Kidney tubule cell (primary cell): ENCODE data around the gene ANAPC2.

Experiments used
- DNase-seq: peaks from one replicate; pipeline ENCODE4 v3.0.0-alpha.2; 2018; ENCODE audit warnings: low spot score

Gene ANAPC2

DNA sequence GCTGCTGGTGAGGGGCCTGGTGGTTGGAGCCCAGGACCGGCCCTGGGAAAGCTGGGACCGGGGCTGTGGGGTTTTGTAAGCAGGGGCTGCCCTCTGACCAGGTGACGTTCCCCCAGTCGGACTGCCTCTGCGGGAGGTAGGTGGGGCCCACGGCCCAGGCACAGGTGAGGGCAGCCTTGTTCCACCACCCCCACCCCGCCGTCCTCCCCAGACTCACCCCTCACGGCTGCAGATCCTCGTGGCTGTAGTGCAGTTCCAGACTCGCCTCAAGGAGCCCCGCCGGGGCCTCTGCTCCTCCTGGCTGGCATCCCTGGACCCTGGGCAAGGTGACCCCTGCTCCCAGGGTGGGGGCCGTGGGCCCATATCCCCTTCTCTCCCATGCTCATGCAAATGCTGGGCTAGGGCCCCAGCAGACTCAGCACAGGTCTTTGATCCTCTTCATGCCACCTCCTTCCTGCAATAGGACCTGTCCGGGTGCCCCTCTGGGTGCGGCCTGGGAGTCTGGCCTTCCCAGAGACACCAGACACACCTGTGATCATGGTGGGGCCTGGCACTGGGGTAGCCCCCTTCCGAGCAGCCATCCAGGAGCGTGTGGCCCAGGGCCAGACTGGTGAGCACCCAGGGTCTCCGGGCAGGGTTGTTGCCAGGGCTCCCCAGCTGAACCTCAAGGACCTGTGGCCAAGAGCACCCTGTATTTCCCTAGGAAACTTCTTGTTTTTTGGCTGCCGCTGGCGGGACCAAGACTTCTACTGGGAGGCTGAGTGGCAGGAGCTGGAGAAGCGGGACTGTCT, 27.0 kb upstream of the ANAPC2 start:
- DNase-seq, result no peak

- DNase-seq, result no peak
These were observed 26.3 kb upstream of the ANAPC2 start for GRCh38 chr9:137214620-137215019.

- DNase-seq, result no peak
These were observed 25.1 kb upstream of the ANAPC2 start for GRCh38 chr9:137213160-137214060.

GRCh38 chr9:137212520-137212919, 24.2 kb upstream of the ANAPC2 start:
- DNase-seq, result no peak

DNA sequence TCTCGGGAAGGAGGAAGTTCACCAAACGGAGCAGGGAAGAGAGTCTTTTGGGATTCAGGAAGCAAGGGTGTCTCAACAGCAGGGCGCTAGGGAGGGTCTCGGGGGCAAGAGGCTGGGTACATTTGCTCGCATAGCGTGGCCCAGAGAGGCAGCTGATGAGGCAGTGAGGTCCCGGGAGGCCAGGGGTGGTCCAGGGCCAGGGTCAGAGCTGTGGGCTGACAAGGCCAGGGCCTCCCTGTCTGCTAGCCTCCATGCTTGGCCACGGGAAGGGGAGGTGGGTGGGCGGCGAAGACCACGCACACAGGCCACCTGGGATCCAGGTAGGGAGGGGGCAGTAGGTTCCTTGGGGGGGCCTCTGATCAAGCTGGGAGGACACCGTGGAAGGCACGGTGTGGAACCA, 23.2 kb upstream of the ANAPC2 start:
- no peak for DNase-seq

DNA sequence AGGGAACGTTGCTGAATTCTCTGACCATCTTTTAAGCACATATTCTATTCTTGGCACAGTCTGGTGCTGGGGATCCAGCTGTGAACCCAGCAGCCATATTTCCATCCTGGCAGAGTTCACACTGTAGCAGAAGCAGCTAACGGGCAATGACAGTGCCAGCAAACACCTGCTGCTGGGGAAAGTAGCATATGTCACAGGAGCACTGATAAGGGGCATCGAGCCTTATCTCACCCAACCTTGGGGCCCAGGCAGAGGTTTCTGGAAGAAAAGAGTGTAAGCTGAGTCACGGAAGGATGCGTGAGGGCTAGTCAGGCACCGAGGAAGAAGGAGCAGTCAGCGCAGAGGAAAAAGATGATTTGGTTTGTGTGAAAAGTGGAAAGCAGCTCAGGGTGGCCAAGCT, 18.2 kb upstream of the ANAPC2 start:
- DNase-seq, result no peak

GRCh38 chr9:137205126-137206069, 17.0 kb upstream of the ANAPC2 start, which contains the start of the genes NDOR1 and TMEM203:
Gene NDOR1 (plus strand): TSS chr9:137205700. CDS start chr9:137205778, 78 bp downstream.
Gene TMEM203 (minus strand): TSS chr9:137205648. CDS start chr9:137205414, 234 bp downstream.
- peak; percentile 82 for DNase-seq

DNA sequence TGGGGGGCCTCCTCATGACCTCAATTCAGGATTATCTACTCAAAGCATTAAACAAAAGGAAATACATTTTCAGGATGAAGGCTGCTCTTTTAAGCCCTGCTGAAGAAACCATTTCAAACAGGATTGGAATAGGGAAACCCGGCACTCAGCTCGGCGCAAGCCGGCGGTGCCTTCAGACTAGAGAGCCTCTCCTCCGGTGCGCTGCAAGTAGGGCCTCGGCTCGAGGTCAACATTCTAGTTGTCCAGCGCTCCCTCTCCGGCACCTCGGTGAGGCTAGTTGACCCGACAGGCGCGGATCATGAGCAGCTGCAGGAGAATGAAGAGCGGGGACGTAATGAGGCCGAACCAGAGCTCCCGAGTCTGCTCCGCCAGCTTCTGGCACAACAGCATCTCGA, 16.4 kb upstream of the ANAPC2 start:
- DNase-seq, result no peak

DNA sequence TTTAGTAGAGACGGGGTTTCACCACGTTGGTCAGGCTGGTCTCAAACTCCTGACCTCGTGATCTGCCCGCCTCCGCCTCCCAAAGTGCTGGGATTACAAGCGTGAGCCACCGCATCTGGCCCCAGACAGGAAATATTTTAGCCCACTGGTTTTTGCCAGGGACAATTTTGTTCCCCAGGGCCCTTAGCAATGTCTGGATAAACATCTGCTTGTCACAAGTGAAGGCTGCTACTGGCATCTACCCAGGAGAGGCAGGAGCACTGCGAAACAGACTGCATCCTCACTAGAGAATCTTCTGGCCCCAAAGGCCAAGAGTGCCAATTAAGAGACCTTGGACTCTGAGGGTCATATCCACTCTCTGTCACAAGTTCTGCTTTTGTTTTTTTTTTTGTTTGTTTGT, 14.6 kb upstream of the ANAPC2 start:
- DNase-seq, result no peak

- DNase-seq, result no peak
These were observed 13.0 kb upstream of the ANAPC2 start for GRCh38 chr9:137201205-137201868.

DNA sequence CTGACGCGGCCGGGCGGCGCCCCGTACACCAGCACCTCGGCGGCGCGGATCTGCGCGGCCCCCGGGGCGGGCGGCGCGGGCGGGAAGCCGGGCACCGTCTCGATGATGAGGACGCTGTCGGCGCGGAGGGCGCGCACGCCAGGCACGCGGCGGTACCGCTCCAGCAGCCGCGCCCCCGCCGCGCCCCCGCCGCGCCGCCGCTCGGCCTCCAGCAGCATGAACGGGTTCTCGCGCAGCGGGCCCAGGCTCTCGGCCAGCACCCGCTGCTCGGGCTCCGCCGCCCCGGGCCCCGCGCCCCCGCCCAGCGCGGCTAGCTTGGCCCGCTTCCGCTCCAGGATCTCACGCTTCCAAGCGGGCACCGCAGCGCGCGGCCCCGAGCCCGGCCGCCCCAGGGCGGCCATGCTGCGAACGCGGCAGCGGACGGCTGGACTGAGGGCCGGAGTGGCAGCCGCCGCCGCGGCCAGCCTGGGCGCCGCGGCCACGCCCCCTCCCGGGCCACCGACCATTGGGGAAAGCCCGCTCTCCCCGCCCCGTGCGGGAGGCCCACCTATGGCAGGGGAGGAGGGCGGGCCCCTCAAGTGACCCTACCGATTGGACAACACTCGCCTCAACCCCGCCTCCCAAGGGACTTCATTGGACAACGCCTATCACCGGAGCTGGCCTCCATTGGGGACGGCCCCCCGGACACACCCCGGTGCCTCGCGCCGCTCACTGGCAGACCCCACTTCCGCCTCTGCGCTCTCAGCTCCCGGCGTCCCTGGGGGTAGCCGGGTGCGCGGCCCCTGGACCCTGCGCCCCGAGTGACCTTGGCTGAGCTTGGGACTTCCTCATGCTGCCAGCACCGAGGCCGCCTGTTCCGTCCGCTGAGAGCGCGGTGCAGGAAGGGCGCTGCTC, 12.2 kb upstream of the ANAPC2 start, which contains the start of gene TPRN:
TSS of gene TPRN (minus strand) at position 431 of the 894 bp plus-strand sequence. CDS start at position 401, 30 bp downstream.
- DNase-seq, result peak; percentile 99

DNA sequence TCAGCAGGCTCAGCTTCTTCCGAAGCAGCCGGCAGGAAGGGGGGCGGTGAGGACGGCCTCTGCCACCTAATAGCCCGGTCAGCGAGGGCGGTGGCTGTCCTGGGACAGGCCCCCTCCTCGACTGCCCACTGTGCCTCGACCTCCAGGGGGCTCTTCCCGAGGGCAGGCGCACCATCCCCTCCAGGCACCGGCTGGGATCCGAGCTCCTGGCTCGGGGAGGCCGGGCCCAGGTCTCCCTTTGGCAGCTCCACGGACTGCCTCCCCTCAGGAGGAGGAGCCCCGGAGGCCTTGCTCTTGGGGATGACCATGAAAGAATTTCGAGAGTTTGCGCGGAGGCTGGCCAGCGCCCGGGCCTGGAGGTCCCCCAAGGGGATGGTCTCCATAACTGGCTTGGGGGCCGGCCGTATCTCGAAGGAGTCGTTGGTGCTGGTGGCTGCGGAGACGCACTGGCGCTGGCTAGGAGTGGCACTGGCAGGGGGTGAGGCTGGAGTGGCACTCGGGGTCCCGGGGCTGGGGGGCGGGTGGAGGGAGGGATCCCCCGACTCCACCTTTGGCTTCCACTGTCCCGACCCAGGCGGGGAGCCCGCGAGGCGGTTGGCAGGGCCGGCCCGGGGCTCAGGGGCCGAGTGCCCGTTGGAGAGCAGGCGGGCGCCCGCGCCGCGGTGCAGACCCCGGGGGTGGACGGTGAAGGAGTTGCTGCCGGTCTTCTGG, 11.2 kb upstream of the ANAPC2 start:
- no peak for DNase-seq

DNA sequence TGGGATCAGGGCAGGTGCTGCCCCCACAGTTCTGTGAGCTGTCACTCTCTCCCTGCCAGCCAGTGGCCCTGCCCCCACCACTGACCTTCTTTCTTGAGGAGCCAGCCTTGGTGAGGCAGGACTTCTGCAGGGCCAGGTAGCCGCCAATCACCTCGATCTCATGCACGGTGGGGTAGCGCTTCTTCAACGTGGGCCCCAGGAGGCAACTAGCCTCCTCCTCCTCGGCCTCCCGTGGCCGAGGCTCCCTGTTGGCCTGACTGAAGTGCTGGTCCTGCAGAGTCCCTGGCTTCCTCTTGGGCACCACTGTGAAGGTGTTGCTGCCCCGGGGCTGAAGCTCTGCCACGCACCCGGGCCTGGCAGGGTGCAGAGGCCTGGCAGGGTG, 10.5 kb upstream of the ANAPC2 start:
- DNase-seq, result no peak

GRCh38 chr9:137198051-137198901, 9.9 kb upstream of the ANAPC2 start:
- peak; percentile 81 for DNase-seq

DNA sequence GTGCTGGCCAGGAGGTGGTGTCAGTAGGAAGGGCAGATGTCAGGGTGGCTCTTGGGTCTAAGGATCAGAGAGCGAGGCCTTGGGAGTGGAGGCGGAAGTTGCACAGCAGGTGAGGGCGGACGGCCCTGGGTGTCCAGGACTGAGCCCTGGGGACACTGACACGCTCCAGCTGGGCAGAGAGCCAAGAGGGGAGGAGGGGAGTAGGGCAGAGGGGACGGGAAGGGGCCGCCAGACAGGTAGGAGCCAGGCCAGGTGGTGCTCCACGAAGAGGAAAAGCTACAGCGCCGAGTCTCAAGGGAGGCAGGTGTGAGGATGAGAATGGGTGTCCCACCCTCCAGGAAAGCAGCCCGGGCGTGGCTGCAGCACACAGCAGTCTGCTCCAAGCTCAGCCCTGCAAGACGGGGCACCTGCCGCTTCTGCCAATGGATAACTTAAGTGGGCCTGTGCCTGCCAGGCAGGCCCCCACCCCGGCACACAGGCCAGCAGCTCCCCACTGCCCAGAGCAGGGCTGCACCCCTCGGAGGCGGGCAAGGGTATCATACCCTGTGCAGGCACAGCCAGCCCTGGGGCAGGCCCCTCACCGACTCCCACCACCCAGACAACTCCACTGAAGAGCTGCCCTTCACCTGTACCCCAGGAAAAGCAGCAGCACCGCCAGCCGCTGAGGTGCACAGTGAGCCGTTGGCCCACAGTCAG, 7.3 kb upstream of the ANAPC2 start:
- peak; percentile 47 for DNase-seq

- no peak for DNase-seq
These were observed 6.5 kb upstream of the ANAPC2 start for GRCh38 chr9:137194909-137195308.

DNA sequence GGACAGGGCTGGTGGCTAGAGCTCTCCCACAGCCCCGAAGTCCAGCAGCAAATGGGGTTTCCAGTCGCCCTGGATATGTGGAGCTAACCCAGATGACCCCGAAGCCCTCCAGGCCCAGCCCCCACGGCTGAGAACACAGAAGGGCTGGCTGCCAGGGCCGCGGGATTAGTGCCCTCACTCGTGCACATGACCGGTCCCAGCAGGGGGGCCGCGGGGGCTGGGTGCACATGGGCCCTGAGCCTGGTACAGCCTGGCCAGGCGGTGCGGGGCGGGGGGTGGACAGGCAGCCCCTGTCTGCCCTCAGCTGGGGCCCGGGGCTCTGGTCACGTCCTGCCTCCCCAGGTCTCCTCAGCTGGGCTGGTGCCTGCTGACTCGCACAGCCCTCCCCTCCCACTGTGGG, 6.0 kb upstream of the ANAPC2 start:
- no peak for DNase-seq

GRCh38 chr9:137193771-137194170, 5.4 kb upstream of the ANAPC2 start:
- DNase-seq, result no peak
